HG02943 (cell line): Measurements from ENCODE around the gene POLH.

Experiments used
- ATAC-seq: cut with Tn5 transposase; IDR thresholded peaks from one replicate; pipeline ENCODE4 v1.9.1; 2021; ENCODE audit warnings: mild to moderate bottlenecking, low read depth, moderate library complexity; ENCODE audit not compliant: unreplicated experiment

POLH gene

GRCh38 chr6:43600595-43600994, 24.6 kb downstream of the POLH start:
- no peak for ATAC-seq

GRCh38 chr6:43604174-43604573, 28.2 kb downstream of the POLH start:
- no peak for ATAC-seq

DNA sequence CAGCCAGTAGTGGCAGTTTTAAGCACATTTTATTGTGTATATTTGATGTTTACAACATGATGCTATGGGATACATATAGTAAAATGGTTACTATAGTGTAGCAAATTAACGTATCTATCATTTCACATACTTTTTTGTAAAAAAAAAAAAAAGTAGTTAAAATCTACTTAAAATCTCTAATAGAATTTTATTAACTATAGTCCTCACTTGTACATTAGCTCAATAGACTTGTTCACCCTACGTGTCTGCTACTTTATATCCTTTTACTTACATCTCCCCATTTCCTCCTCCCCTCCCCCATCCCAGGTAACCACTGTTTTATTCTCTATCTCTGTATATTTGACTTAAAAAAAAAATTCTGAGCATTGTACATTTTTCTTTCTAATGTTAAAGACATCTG, 30.0 kb downstream of the POLH start:
- ATAC-seq = no peak

DNA sequence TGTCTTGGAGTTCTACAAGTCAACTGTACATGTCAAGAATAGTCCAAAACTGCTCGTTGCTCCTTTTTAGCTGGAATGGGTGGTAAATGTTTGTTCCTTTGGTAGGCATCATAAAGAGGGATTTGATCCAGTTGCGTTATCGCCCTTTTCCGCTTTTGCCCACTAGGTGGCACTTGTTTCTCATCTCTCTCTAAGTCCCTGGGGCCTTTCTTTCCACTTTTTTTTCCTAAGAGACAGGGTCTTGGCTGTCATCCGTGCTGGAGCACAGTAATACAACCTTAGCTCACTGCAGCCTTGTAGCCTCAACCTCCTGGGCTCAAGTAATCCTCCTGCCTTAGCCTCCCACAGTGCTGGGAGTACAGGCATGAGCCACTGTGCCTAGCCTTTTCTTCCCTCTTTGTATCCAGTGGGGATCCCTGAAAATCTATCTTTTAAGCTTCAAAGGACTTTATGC, 32.4 kb downstream of the POLH start:
- ATAC-seq = no peak

DNA sequence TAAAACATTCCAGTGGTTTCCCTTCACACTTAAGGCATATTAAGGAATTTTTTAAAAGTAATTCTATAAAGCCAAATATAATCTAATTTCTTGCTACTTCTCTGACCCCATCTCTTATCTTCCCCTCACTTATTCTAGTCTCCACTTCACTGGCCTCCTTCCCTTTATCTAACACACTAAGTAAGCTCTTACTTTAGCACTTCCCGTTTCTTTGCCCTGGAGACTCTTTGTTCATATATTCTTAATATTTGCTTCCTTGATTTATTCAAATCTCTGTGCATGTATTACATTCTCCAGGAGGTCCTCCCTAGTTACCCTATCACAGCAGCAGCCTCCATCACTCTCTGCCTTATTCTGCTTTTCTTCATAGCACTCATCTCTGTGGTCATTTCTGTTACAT, 32.8 kb downstream of the POLH start:
- ATAC-seq = no peak

DNA sequence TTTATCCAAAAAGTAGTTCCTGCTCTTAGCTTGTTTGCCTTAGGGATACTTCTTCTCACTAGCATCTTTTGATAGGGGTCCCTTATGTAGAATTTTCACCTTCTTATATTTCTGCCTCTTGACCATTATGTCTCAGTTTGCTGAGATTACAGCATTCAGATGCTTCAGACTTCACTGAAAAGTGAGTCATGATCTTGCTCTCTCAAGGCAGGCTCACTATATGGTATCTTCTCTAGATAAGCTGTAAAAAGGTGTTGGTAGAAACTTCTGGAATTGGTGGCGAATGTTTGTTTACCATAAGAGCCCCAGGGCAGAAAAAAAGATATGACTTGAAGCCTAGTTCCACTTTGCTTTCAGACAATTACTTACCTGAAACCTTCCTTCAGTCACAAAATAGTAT, 33.4 kb downstream of the POLH start:
- ATAC-seq = no peak

GRCh38 chr6:43610431-43610830, 34.4 kb downstream of the POLH start:
- no peak for ATAC-seq

GRCh38 chr6:43613721-43614395, 37.9 kb downstream of the POLH start:
- no peak for ATAC-seq

GRCh38 chr6:43614396-43614730, 38.4 kb downstream of the POLH start:
- no peak for ATAC-seq

DNA sequence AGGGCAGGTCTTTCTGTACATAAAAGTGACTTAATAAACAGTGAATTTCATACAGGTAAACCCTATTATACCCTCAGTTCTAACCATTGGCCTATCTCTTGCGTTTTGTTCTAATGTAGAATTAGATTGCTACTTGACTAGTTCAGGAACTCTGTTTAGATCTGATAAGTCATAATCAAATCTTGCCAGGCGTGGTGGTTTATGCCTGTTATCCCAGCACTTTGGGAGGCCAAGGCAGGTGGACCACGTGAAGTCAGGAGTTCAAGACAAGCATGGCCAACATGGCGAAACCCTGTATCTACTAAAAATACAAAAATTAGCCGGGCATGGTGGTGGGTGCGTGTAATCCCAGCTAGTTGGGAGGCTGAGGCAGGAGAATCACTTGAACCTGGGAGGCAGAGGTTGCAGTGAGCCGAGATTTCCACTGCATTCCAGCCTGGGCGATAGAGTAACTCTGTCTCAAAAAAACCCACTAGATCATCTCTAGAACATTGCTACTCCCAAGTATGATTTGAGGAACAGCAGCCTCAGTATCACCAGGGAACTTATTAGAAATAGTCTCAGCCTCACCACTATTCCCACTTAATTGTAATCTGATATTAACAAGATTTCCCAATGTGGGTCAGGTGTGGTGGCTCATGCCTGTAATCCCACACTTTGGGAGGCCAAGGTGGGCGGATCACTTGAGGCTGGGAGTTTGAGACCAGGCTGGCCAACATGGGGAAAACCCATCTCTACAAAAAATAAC, 40.9 kb downstream of the POLH start:
- ATAC-seq = no peak

- ATAC-seq = no peak
Observed at GRCh38 chr6:43621078-43621835, 45.3 kb downstream of the POLH start.

DNA sequence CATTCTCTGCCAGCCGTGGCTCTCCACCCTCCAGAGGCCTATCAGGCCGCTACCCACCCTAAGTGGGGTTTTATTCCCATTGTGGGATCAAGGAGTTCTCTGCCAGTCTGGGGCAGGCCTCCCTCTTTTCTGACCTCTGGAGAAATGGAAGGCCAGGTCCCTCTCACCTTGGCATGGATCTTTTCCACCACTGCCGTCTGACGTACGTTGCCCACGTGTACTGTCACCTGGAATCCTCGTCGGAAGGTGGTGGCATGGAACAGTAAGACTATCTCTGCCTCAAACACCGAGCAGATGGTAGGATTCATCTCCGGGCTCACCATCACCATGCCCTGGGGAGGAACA, 45.8 kb downstream of the POLH start:
- no peak for ATAC-seq

DNA sequence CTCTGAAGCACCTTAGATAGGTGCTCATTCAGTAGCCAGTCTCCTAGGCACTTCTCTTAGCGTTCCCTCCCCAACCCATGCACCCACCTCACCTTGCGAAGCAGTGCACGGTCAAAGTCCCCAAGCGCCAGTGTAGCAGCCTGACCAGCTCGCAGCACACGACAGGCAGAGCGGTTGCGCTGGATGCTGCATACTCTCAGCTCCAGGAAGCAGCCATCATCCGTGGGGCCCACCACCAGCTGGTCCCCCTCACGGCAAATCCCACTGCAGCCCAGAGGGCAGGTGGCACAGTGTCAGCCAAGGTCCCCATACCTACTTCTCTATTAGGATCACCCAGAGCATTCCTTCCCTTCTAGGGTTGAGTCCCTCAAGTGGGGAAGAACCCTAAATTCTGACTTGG, 46.6 kb downstream of the POLH start:
- ATAC-seq = no peak

DNA sequence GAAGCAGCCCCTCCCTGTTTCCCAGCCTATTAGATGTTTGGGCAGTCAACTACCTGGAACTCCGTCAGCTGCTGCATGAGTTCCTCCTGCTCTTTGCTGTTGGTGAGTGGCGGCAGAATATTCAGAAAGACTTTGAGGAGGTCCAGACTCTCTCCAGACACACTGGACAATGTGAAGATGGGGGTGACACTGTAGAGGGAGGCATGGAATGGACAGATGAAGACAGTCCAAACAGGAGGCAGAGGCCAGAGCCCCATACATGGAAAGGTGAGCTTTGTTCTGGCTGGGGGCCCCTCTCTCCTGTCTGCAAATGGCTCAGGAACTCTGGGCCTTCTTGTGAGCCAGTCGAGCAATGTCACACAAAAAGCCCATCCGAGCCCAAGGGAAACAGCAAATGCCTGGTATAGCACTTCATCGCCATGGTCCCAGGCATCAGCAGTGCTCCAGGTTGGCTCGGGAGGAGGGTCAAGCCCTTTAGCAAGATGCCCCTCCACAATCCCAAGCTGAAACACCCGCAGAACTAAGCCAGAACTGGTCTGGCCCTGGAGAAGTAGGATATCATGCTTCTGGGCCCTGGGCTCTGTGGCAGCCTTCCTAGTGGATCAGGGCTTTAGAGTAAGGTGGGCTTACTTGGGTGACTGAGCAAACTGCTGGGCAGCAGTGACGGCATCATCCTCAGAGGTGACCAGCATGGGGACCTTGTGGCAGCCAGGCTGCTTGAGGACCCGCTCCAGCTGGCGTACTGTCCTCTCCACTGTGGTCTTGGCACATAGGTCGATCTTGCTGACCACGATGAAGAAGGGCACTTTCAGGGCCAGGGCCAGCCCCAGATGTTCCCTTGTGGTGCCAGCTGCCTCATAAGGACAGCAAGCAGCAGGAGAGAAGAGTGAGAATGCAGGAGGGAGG, 48.1 kb downstream of the POLH start:
- ATAC-seq = no peak

GRCh38 chr6:43624786-43625288, 48.9 kb downstream of the POLH start:
- ATAC-seq = no peak

DNA sequence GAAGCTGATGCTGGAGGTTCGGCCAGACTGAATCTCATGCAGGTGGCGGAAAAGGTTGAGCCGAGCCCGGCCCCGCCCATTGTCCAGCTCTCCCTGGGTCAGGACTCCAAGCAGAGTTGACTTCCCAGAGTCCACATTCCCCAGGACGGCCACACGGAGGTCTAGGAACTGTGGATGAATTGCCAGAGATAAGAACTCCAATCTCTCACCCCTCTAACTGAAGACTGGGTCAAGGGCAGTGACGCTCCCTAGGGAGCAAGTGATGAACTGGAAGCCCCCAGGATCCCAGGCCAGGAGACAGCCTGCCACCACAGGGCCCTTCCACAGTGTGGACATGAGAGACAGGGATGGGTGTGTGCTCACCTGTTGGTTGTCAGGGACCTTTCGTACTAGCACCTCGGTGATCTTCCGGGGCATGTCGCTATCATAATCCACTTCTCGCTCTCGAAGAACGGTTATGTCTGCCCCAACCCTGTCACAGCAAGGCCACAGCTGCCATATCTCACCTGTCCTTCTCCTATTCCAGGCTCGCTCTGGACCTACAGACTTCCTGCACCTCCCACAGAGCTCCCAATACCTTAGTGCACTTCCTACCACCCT, 49.5 kb downstream of the POLH start:
- ATAC-seq = no peak

- ATAC-seq = no peak
Observed at GRCh38 chr6:43627008-43627825, 51.2 kb downstream of the POLH start.

DNA sequence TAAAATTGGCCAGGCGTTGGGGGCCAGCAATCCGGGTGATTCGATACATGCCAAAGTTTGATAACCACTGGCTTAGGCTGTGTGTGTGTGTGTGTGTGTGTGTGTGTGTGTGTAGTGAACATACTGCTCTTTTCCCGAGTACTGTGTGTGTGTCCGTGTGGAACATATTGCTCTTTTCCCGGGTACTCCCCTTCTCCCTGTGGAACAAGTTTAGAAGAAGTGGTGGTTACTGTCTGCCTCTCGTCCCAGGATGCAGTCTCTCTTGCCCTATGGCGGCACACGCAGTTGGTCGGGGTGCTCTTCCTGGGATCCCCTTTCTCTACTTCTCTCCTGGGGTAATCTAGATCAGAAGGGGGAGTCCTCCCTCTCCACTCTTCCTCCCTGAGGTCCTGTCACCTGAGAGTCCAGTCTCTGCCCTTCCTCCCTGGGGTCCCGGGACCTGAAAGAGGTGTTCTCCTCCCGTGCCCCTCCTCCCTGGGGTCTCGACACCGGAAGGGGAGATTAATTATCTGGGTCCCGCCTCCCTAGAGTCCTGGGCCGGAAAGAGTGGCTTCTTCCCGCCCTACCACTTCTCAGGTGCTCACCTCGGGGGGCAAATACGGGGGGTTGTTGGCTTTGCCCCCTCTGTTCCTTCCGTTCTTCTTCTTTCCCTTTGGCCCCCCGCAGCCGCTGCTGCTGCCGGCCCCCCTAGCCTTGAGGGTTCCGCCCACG, 52.6 kb downstream of the POLH start:
- ATAC-seq = peak; percentile 25

- ATAC-seq = peak; percentile 75
Observed at GRCh38 chr6:43629104-43629504, 53.1 kb downstream of the POLH start, which contains the start of gene GTPBP2. Gene GTPBP2, minus strand, starts transcription at chr6:43629264. Its CDS starts 102 bp downstream, at chr6:43629162.
